RKO (cell line): ENCODE results near the gene SDE2.
"Not testable (repeated sequence)": the region's sequence is repeated elsewhere in the genome, so short reads cannot be mapped to it uniquely, and the experiment has no call there.

ENCODE experiments used
- DNase-seq: peaks from one replicate; pipeline ENCODE4 v3.0.0-alpha.2; 2016; ENCODE audit warnings: low spot score

Gene SDE2

GRCh38 chr1:226006686-226007085 is 7.5 kb upstream of the SDE2 start:
- DNase-seq = no peak

DNA sequence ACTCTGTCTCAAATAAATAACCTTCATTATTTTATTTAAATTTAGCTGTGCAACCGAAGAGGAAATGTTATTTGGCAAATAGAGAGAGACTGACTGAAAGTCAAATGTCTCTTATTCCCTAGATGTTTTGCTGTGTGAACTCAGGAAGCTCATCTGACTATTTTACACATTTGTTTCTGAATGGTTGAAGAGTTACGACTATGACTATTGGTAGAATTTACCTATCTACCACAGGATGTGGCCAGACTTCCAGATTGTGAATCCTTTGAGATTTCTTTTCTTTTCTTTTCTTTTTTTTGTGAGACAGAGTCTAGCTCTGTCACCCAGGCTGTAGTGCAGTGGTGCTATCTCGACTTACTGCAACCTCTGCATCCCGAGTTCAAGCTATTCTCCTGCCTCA is 5.3 kb upstream of the SDE2 start:
- no peak for DNase-seq

GRCh38 chr1:226003502-226004170 is 4.5 kb upstream of the SDE2 start:
- DNase-seq = no peak

DNA sequence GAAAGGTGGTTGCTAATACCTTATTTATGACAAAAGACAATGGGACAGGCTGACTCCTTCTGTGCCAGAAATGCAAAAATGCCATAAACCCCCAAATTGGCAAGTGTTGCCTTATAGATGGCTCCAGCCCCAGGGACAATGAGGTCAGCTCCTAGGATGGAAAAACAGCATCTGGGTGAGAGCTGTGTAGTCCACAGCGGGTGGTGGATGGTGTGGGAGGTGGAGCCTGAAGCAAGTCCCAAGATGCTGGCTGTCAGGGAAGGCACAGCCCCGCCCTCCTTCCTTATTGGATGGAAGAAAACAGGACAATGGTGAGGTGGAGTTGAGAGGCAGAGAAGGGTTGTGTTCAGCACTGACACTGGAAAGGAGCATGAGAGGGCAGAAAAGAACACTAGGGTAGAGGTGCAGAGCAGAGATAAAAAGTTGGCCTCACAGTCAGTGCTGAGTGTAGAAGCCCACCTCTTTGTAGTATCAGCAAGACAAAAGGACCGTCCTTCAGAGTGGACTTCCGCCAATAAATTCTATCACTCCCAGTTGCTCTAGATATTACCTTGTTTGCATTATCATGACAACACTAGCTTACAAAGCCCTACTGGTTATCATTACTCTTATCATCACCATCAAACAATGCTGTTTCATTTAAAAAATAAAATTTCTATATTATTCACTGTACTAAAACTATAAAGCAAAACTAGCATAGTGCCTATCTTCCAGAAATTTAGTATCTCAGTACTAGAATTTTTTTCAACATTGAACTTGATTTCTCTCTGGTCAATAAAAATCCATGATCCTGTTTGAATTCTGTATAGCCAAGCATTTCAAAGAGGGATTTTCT is 3.7 kb upstream of the SDE2 start:
- DNase-seq = no peak

GRCh38 chr1:226001963-226002666 is 3.0 kb upstream of the SDE2 start:
- DNase-seq = no peak

DNA sequence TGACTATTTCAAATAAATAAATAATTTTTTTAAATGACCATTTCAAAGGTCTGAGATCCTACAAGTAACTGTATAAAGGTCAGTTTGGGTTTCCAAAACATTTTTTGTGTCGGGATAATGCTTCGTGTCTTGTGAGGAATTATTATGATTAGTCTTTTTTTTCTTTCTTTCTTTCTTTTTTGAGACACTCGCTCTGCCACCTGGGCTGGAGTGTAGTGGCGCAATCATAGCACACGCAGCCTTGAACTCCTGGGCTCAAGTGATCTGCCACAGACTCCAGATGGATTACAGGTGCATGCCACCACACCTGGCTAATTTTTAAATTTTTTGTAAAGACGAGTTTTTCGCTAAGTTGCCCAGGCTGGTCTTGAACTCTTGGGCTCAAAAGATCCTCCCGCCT is 1.9 kb upstream of the SDE2 start:
- DNase-seq = no peak

DNA sequence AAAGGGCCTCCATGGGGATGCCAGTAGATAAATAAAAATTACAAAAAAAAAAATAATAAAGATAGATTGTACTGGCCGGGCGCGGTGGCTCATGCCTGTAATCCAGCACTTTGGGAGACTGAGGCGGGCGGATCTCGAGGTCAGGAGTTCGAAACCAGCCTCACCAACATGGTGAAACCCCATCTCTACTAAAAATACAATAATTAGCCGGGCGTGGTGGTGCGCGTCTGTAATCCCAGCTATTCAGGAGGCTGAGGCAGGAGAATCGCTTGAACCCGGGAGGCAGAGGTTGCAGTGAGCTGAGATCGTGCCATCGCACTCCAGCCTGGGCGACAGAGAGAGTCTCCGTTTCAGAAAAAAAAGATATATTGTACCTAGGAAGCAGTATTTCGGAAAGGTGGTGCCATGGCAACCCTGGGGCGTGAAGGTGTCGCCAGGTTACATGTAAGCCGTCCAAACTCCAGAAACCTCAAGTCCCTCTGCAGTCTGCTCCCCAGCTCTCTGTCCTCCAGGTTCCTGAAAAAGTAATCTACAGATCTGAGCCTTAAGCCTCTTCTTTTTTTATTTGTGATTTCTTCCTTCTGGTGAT is 1.4 kb upstream of the SDE2 start:
- DNase-seq = not testable (repeated sequence)

GRCh38 chr1:225999912-226000337 is 782 bp upstream of the SDE2 start:
- DNase-seq = no peak

DNA sequence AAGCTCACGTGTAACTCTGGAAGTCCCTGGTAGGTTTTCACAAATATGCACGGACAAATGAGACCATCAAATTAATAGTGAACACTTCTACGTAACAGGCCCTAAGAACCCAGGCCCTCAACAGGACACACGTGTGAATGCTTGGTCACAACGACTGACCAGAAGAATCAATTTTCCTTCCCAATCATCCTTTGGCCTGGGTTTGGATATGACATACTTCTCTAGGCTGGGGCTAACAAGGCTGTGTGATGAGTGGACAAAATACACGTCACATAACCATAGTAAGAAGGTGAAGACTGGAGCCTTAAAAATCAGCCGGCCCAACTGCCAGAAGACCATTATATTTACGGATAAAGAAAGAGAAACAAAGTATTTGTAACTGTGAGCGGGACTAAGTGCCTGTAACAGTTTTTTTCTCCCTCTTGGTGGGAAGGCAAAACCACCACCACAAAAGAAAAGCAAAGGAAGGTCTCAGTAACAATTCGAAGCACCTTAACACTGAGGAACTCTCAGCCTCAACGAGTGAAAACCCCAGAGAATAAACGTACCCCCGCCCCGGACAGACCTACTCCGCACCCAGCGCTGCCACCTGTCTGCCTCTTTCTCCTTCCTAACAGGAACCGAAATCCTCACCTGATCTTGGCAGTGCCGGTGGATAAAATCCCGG is 450 bp downstream of the SDE2 start:
- peak; percentile 81 for DNase-seq

DNA sequence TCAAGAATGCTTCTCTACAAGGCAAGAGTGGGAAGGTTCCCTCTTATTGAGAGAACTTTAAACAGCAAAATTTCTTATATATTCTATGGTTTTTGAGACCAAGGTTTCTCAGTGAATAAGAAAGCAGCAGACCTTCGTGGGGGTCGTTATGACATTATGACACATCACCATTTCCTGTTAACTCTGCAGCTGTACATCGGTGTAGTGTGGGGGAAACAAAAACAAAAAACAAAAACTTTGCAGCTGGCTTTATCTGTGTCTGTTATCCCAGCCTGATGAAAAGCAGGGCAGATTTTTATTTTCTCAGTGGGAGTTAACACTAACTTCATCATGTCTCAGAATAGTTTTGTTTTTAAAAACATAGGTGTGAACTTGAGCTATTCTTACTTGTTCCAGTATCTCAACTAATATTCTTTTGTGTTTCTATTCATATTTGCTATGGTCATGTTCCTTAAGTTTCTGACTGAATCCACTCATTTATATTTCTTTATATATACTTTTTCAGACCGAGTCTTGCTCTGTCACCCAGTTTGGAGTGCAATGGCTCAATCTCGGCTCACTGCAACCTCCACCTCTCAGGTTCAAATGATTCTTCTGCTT is 2.1 kb downstream of the SDE2 start:
- peak; percentile 46 for DNase-seq

DNA sequence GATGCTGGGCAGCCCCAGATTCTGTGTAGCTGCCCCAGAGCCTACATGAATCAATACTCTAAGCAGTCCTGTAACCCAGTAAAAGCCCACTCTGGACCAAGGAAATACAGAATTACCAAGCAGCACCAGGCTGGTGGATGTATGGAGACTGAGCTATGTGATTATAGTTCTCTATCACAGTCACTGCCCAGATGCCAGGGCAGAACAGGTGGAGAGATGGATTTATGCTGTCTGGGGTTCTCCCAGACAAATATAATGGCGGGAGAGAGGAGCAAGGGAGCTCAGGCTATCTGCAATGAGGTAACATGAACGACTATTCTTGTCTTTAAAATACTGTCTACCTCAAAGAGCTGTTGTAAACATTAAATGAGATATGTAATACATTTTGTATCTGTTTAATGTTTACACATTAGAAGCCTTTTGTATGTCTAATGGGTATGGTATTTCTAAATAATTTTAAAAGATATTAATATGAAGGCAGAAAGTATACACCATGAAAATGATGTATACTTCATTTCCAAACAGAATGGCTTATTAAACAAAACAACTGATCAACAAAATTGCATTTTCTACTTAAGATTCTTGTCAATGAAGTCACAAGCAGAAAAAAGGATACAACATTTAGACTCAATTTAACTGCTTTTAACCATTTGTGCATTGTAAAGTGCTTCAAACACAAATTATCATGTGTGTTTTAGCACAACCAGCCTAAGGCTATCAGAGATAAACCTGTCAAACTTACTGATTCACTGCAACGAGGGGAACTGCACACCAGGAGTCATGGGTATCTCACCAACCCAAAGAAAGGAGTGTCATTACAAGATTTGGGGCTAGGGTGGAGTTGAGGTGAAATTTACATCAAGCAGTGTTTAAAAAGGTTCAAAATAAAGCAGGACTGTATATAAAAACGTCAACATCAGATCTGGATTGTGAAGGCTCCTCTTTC is 3.0 kb downstream of the SDE2 start:
- no peak for DNase-seq

DNA sequence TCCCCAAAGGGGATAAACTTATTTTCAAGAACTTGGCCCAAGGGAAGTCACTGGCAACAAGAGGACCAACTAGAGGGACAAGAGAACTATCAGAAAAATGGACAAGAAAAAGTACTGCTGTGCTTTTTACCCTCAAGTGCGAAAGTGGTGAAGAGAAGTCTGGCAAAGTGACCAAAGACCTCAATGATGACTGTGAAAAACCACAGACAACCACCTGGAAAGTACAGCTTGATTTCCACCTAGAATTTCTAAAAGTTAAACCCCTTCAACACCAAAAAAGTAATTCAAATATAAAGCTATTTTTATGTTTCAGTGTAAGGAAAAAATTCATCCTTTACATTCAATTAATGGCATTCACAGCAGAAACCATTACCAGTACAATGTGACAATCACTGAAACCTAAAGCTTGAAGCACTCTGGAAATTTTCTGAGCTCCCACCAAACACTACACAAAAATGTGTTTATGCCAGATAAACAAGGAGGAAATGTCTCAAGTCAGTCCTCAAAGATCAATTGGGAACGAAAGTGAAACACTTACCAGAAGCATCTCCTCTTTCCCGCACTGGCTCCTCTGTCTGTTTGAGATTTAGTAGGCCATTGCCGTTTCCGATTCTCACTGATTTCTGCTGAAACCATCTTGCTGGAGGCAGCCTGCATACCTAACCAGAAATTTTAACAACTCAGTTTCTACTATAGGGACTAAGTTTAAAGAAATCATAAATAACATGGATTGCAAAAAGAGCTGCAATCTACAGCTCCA is 8.3 kb downstream of the SDE2 start:
- DNase-seq = no peak

DNA sequence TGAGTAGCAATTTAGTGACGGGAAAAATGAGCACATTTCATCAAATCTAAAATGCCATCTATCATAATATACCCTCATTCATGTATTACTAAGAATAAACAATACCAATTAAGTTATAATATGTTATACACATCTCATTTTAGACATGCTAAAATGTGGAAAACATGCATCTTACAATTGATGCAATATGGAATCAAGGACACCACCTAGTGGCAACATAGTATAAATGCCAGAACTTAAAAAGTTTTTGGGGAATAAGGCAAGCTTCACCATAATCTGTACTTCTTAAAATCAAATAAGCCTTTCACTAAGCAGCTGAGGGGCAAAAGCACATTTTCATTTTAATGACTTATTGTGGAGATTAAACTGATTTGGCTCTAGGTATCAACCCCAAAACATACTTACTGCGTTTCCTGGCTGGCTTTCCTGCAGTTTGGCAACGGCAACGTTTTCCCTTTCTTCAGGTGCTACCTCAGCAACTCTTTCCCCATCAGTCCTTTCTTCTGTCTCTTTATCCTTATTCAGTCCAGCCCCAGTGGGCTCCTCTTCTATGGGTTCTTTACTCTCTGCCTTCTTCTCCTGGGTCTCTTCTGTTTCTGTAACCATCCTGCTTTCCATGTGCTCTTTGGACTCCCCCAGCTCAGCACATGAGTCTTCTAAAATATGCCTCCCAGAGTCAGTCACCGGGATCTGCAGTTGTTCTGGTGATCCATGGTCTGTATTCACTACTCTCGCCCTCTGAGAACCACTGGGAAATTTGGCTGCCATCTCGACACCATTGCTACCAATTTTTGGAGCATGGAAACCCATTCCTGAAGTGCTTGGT is 11.4 kb downstream of the SDE2 start:
- DNase-seq = peak; percentile 69

DNA sequence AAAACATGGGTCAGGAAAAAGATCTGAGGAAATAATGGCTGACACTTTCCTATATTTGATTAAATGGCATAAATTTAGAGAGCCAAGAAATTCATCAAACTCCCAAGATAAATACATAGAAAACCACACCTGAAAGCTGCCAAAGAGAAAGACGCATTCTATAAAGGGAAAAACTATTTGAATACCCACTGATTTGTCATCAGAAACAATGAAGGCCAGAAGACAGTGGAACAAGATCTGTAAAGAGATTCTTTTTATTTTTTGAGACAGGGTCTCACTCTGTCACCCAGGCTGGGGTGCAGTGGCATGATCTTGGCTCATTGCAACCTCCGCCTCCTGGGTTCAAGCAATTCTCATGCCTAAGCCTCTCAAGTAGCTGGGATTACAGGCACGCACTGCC is 17.4 kb downstream of the SDE2 start:
- DNase-seq = no peak

DNA sequence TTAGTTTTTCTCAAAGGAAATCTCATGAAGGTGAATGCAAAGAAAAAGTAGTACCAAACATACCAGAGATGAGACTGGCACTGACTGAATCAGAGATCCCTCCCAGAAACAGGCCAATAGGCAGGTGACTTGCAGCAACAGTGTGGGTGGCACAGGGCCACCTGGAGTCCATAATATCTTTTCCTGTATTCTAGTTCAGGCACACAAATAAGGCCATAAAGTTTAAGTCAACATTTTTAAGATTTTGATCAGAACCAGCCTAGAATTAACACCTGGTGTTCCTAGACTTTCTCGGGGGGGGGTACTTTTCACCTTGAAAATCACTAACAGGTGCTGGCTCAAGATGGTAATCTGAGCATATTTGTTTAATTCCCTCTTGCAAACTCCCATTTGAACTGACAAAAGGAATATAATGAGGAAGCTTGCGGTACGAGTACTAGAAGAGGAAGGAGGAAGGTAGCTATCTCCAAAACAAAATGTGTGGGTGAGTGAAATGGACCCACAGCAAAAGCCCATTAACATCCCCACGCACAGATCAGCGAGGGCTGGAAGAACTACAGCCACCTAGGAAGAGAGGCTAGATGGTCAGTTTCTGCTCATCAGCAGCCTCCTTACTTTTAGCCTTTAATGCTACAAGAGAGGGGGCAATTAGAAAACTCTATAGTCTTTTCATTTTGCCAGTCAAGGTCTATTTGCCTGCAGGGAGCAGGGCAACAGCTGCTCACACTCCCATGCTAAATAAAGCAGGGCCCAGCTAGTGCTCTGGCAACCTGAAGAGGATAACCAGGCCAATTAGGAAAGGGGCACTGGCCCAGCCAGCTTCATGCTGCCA is 18.9 kb downstream of the SDE2 start:
- no peak for DNase-seq

- no peak for DNase-seq
Observed at GRCh38 chr1:225979421-225979820, 19.7 kb downstream of the SDE2 start.

DNA sequence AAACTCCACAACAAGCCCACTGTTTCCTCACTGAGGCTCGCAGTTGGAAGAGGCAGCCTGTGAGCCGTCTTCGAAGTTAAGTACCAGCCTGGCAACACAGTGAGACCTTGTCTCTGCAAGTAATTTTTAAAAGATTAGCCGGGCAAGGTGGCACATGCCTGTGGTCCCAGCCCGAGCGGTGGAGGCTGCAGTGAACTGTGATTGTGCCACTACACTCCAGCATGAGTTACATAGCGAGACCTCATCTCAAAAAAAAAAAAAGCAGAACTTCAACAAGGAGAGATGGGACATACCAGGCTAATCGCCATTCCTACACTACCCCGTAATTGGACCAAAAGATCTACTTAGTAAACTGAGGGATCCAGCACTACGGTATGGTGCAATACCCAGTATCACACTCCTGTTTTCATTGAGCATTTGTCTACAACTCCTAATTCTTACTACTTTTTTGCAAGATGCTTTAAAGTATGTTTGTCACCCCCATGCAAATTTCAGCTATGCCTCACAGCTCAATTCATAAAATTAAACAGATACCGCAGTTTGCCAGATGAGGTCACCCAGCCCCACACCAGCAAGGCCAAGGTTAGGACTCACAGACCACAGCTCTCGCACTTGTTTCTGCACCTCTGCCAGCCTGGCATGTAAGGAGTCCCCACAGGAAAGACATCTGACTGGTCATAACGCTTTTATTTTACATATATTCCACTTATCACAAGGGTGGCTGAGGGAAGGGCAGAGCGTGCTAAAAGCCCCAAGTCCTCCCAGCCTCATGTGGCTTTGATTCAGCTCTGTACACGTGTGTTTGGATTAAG is 21.0 kb downstream of the SDE2 start:
- no peak for DNase-seq
